SK-N-MC (cell line): ENCODE measurements around the gene PTPRG.

Experiments used
- EZH2 ChIP-seq: fragments of 200-600 bp; sonication (generic); IDR thresholded peaks from one replicate; pipeline ENCODE4 v1.6.1; 2017; ENCODE audit warnings: antibody characterized with exemption
- POLR2AphosphoS5 ChIP-seq: IDR thresholded peaks from 2 replicates; pipeline ENCODE4 v1.6.1; 2012; ENCODE audit warnings: mild to moderate bottlenecking, low read depth, low read length, borderline replicate concordance

GRCh38 chr3:61582287-61582686, 20.9 kb downstream of the PTPRG start:
- TF ChIP-seq EZH2, result no peak
- TF ChIP-seq POLR2AphosphoS5, result no peak
